ENCODE results near the gene LGI4. TPM values are rescaled to one million over a fixed set of nuclear protein-coding genes. Genes with fewer than 3 reads are reported as not detected.
A peak's percentile ranks its signal among the peaks of the same experiment; 100 is the strongest.

Gene LGI4
- total and polyA plus RNA-seq, 3 experiments from 2014 or later: 0.18 TPM; not detected in 2

DNA sequence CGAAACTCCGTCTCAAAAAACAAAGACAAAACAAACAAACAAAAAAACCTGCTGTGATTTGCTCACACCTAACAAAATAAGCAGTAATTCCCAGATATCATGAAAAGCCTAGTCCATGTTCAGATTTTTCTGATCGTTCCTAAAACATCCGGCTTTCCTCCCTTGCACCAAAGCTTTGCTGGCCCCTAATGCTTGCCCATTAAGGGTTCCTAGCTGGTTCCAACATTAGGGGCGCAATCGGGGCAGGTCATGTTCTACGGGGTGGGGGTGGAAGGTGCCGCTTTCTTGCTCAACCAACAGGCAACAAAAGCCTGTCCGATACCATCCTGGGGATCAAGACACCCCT lies 44.7 kb downstream of the LGI4 start:
- CTCF ChIA-PET: interaction anchor here (1.1 to 2.3 kb wide), 3 partner anchors 10 to 48 kb away, joined by 4 to 10 read pairs (median 5); no protein-coding TSS in a partner anchor
- no peak for DNase-seq
- Mint-ChIP-seq H3K27me3 (peaks cover 7 to 12% of the 10 kb centered on the region in 2 donors), H3K27ac (peak overlapping the region in 2 of 8 donors; percentile 27 to 45), H3K36me3 (no peaks in the 10 kb centered on the region), H3K4me3 (peak overlapping the region in 1 of 7 donors; percentile 27), H3K4me1 (peaks cover 17 to 23% (median 22%) of the 10 kb centered on the region in 3 donors), H3K9me3 (no peaks in the 10 kb centered on the region)
- H3K4me3 ChIP-seq (ENCODE audit: low read length): no peak overlapping the region
- no peaks in the 10 kb centered on the region for H3K36me3 ChIP-seq (ENCODE audit: insufficient read depth, low read length)
- POLR2A ChIA-PET: no interaction called here
- no peaks in the 10 kb centered on the region for H3K9me3 ChIP-seq (ENCODE audit: low read length)
- H3K4me1 ChIP-seq (ENCODE audit: insufficient read depth, low read length): peaks cover 22% of the 10 kb centered on the region
- no peaks in the 10 kb centered on the region for H3K27me3 ChIP-seq (ENCODE audit: insufficient read depth, low read length, poor library complexity, severe bottlenecking)
- H3K27ac ChIP-seq (ENCODE audit: low read depth, low read length): no peak overlapping the region

DNA sequence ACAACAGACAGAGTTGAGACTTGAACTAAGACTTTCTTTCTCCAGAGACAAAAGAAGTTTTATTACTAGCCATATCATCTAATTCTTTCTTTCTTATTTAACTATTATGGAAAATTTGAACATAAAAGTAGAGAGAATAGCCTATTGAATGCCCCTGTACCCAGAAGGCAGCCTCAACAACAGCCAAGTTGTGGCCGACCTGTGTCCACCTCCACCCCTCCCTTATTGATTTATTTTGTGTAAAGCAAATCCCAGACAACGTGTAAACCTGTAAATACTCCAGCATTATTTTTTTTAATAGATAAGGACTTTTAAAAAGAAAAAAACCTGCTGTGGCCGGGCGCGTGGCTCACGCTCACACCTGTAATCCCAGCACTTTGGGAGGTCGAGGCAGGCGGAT lies 45.3 kb downstream of the LGI4 start:
- Histone ChIP-seq H3K4me3 (ENCODE audit: low read length) (no peak overlapping the region), H3K36me3 (ENCODE audit: insufficient read depth, low read length) (no peaks in the 10 kb centered on the region), H3K9me3 (ENCODE audit: low read length) (no peaks in the 10 kb centered on the region), H3K27me3 (ENCODE audit: insufficient read depth, low read length, poor library complexity, severe bottlenecking) (no peaks in the 10 kb centered on the region), H3K4me1 (ENCODE audit: insufficient read depth, low read length) (peaks cover 22% of the 10 kb centered on the region), H3K27ac (ENCODE audit: low read depth, low read length) (no peak overlapping the region)
- peaks cover 17 to 23% (median 22%) of the 10 kb centered on the region in 3 donors for H3K4me1 Mint-ChIP-seq
- no peaks in the 10 kb centered on the region for H3K36me3 Mint-ChIP-seq
- H3K27ac Mint-ChIP-seq: no peak overlapping the region
- peak overlapping the region in 1 of 7 donors; percentile 51 for H3K4me3 Mint-ChIP-seq
- peaks cover 9 to 12% of the 10 kb centered on the region in 2 donors for H3K27me3 Mint-ChIP-seq
- no peaks in the 10 kb centered on the region for H3K9me3 Mint-ChIP-seq
- ChIA-PET CTCF (interaction anchor here (1.1 to 2.3 kb wide), 3 partner anchors 11 to 47 kb away, joined by 4 to 10 read pairs (median 5); no protein-coding TSS in a partner anchor), POLR2A (no interaction called here)
- DNase-seq: no peak

DNA sequence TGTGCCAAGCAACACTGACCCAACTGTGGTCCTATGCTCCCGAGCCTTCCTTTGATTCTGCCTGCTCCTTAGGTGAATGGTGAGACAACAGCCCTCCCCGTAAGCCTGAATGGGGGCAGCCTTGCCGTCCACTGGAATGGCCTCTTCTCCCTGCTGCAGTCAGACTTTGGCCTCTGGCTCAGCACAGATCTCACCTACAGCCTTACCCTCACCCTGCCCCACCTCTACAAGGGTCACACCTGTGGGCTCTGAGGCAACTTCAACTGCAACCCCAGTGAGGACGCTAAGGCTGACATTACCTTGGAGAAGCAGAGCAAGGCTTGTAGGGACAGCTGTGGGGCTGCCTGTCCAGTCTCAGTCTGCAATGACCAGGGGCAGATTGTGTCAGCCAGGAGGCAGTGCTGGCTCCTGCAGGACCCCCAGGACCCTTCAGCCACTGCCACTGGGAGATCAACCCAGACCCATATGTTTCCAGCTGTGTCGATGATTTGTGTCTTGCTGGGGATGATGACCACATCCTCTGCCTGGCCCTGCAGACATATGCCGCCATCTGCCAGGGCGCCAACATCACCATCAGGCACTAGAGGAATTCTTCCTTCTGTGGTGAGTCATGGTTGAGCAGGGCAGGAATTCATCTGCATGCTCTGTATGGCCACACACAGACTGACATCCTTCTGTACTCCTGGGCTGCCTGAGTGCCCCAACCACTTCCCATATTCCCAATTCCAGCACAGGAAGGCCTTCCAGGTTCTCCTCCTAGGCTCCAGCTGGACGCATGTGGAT lies 46.5 kb downstream of the LGI4 start:
- peaks cover 22% of the 10 kb centered on the region for H3K4me1 ChIP-seq (ENCODE audit: insufficient read depth, low read length)
- no peaks in the 10 kb centered on the region for H3K36me3 Mint-ChIP-seq
- H3K27ac ChIP-seq (ENCODE audit: low read depth, low read length): no peak overlapping the region
- CTCF ChIA-PET: no interaction called here
- H3K4me3 Mint-ChIP-seq: no peak overlapping the region
- peaks cover 17 to 26% (median 22%) of the 10 kb centered on the region in 3 donors for H3K4me1 Mint-ChIP-seq
- H3K4me3 ChIP-seq (ENCODE audit: low read length): no peak overlapping the region
- no peaks in the 10 kb centered on the region for H3K9me3 Mint-ChIP-seq
- POLR2A ChIA-PET: no interaction called here
- no peaks in the 10 kb centered on the region for H3K36me3 ChIP-seq (ENCODE audit: insufficient read depth, low read length)
- no peaks in the 10 kb centered on the region for H3K27me3 ChIP-seq (ENCODE audit: insufficient read depth, low read length, poor library complexity, severe bottlenecking)
- no peak for DNase-seq
- peaks cover 9 to 12% of the 10 kb centered on the region in 2 donors for H3K27me3 Mint-ChIP-seq
- no peaks in the 10 kb centered on the region for H3K9me3 ChIP-seq (ENCODE audit: low read length)
- H3K27ac Mint-ChIP-seq: no peak overlapping the region

DNA sequence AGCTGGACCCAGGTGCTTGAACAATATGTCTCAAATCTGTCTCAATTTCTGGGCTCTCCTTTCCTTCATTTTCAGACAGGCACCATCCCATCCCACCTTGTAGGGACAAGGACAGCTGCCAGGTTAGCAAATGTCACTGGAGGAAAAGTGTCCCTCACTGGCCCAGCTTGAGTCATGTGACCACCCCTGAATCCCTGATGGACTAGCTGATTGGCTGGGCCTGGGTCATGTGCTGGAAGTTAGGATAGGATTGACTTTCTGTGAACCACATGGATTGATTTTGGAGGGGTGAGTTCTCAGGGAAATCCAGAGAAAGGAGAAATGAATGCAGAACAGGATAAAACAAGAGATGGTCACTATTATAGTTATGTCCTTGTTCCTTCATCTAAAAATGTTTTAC lies 47.5 kb downstream of the LGI4 start:
- peaks cover 9 to 10% of the 10 kb centered on the region in 2 donors for H3K27me3 Mint-ChIP-seq
- Histone ChIP-seq H3K27me3 (ENCODE audit: insufficient read depth, low read length, poor library complexity, severe bottlenecking) (no peaks in the 10 kb centered on the region), H3K9me3 (ENCODE audit: low read length) (no peaks in the 10 kb centered on the region), H3K4me1 (ENCODE audit: insufficient read depth, low read length) (peaks cover 22% of the 10 kb centered on the region), H3K27ac (ENCODE audit: low read depth, low read length) (no peak overlapping the region), H3K4me3 (ENCODE audit: low read length) (no peak overlapping the region), H3K36me3 (ENCODE audit: insufficient read depth, low read length) (no peaks in the 10 kb centered on the region)
- H3K4me3 Mint-ChIP-seq: peak overlapping the region in 1 of 7 donors; percentile 28
- peak overlapping the region in 3 of 8 donors; percentile 36 to 65 (median 46) for H3K27ac Mint-ChIP-seq
- peaks cover 17 to 26% (median 22%) of the 10 kb centered on the region in 3 donors for H3K4me1 Mint-ChIP-seq
- ChIA-PET CTCF (interaction anchor here (0.7 to 2.5 kb wide), 4 partner anchors 18 to 115 kb away, joined by 3 to 13 read pairs (median 6); no protein-coding TSS in a partner anchor), POLR2A (interaction anchor here (1.2 kb wide), 1 partner anchor 57 kb away, joined by 4 read pairs; the partner anchor contains the start of gene SCN1B)
- no peaks in the 10 kb centered on the region for H3K9me3 Mint-ChIP-seq
- no peak for DNase-seq
- H3K36me3 Mint-ChIP-seq: no peaks in the 10 kb centered on the region

DNA sequence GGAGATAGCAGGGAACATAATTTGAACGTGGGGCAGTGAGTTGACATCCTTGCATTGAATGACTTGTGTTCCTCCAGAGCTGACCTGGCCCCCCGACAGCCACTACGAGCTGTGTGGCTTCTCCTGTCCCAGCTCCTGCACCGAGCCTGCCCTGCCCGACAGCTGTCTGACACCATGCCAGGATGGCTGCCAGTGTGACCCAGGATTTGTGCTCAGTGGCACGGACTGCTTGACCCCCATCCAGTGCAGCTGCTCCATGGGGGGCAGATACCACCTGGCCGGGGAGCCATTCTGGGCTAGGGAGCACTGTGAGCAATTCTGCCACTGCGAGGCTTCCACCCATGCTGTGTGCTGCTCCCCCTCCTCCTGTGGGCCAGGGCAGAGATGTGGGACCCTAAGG lies 48.4 kb downstream of the LGI4 start:
- DNase-seq: no peak
- no peaks in the 10 kb centered on the region for H3K36me3 Mint-ChIP-seq
- Histone ChIP-seq H3K4me1 (ENCODE audit: insufficient read depth, low read length) (peaks cover 22% of the 10 kb centered on the region), H3K27ac (ENCODE audit: low read depth, low read length) (peak overlapping the region; percentile 16), H3K4me3 (ENCODE audit: low read length) (no peak overlapping the region), H3K36me3 (ENCODE audit: insufficient read depth, low read length) (no peaks in the 10 kb centered on the region), H3K9me3 (ENCODE audit: low read length) (no peaks in the 10 kb centered on the region), H3K27me3 (ENCODE audit: insufficient read depth, low read length, poor library complexity, severe bottlenecking) (no peaks in the 10 kb centered on the region)
- ChIA-PET POLR2A (interaction anchor here (1.2 kb wide), 1 partner anchor 57 kb away, joined by 4 read pairs; the partner anchor contains the start of gene SCN1B), CTCF (interaction anchor here (1.0 to 2.5 kb wide), 5 partner anchors 19 to 114 kb away, joined by 3 to 13 read pairs (median 4); no protein-coding TSS in a partner anchor)
- H3K4me3 Mint-ChIP-seq: peak overlapping the region in 3 of 7 donors; percentile 23 to 63 (median 44)
- H3K27ac Mint-ChIP-seq: peak overlapping the region in 6 of 8 donors; percentile 63 to 81 (median 66)
- peaks cover 17 to 26% (median 22%) of the 10 kb centered on the region in 3 donors for H3K4me1 Mint-ChIP-seq
- no peaks in the 10 kb centered on the region for H3K9me3 Mint-ChIP-seq
- H3K27me3 Mint-ChIP-seq: peaks cover 9% of the 10 kb centered on the region in 2 donors

DNA sequence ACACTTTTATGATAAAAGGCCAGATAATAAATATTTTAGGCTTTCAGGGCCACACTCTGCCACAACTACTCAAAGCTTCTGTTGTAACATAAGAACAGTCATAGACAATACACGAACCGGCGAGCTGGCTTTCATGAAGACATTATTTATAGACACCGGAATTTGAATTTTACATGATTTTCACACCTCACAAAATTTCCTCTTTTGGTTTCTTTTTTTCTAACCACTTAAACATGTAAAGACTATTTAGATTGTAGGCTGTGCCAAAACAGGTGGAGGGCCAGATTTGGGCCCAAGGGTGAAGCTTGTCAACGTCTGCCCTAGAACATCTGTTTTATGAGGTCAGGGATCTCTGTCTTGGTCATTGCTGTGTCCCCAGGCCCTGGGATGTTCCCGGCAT lies 48.9 kb downstream of the LGI4 start:
- ChIA-PET POLR2A (no interaction called here), CTCF (interaction anchor here (1.0 to 2.5 kb wide), 4 partner anchors 19 to 42 kb away, joined by 3 to 13 read pairs (median 5); no protein-coding TSS in a partner anchor)

DNA sequence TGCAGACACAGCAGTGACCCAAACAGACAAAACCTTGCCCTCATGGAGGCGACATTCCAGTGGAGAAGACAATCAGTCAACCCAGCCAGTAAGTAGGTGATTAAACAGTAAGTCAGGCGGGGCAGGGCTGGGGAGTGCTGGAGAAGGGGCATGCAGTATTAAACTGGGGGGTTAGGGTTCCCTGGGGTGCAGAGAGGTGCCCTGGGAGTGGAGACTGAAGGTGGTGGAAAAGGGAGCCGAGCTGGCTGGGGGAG lies 50.4 kb downstream of the LGI4 start:
- H3K36me3 ChIP-seq (ENCODE audit: insufficient read depth, low read length): no peaks in the 10 kb centered on the region
- DNase-seq: no peak
- peak overlapping the region in 2 of 8 donors; percentile 52 to 81 for H3K27ac Mint-ChIP-seq
- no peaks in the 10 kb centered on the region for H3K27me3 ChIP-seq (ENCODE audit: insufficient read depth, low read length, poor library complexity, severe bottlenecking)
- H3K9me3 Mint-ChIP-seq: no peaks in the 10 kb centered on the region
- peaks cover 13 to 20% (median 15%) of the 10 kb centered on the region in 3 donors for H3K4me1 Mint-ChIP-seq
- H3K36me3 Mint-ChIP-seq: no peaks in the 10 kb centered on the region
- H3K4me3 ChIP-seq (ENCODE audit: low read length): no peak overlapping the region
- POLR2A ChIA-PET: no interaction called here
- H3K9me3 ChIP-seq (ENCODE audit: low read length): no peaks in the 10 kb centered on the region
- no peak overlapping the region for H3K27ac ChIP-seq (ENCODE audit: low read depth, low read length)
- peaks cover 16% of the 10 kb centered on the region for H3K4me1 ChIP-seq (ENCODE audit: insufficient read depth, low read length)
- CTCF ChIA-PET: interaction anchor here (1.1 kb wide), 1 partner anchor 17 kb away, joined by 4 read pairs; no protein-coding TSS in a partner anchor
- peaks cover 1 to 7% of the 10 kb centered on the region in 2 donors for H3K27me3 Mint-ChIP-seq
- H3K4me3 Mint-ChIP-seq: peak overlapping the region in 1 of 7 donors; percentile 28

More for the DNA sequence above, 48.9 kb downstream of the LGI4 start:
- H3K27ac Mint-ChIP-seq: peak overlapping the region; percentile 43 to 96 (median 66)
- Histone ChIP-seq H3K36me3 (ENCODE audit: insufficient read depth, low read length) (no peaks in the 10 kb centered on the region), H3K4me3 (ENCODE audit: low read length) (no peak overlapping the region), H3K27me3 (ENCODE audit: insufficient read depth, low read length, poor library complexity, severe bottlenecking) (no peaks in the 10 kb centered on the region), H3K9me3 (ENCODE audit: low read length) (no peaks in the 10 kb centered on the region), H3K27ac (ENCODE audit: low read depth, low read length) (peak overlapping the region; percentile 16), H3K4me1 (ENCODE audit: insufficient read depth, low read length) (peaks cover 22% of the 10 kb centered on the region)
- no peaks in the 10 kb centered on the region for H3K9me3 Mint-ChIP-seq
- H3K27me3 Mint-ChIP-seq: peaks cover 9 to 12% of the 10 kb centered on the region in 2 donors
- peak in 1 of 5 donors; percentile 20 for DNase-seq
- peaks cover 17 to 26% (median 22%) of the 10 kb centered on the region in 3 donors for H3K4me1 Mint-ChIP-seq
- H3K36me3 Mint-ChIP-seq: no peaks in the 10 kb centered on the region
- H3K4me3 Mint-ChIP-seq: peak overlapping the region in 5 of 7 donors; percentile 23 to 82 (median 44)
